H1 (cell line): ENCODE measurements around the gene ARHGAP28. TPM values are rescaled to one million over a fixed set of nuclear protein-coding genes. Genes with fewer than 3 reads are reported as not detected.

Experiments used
- CTCF ChIA-PET: fragments of 300-600 bp; sonication (Branson Sonifier 250); formaldehyde crosslinking; loops from one replicate; lab custom pipeline; 2021; ENCODE audit not compliant: partially characterized antibody; lab: Charles Lee
- POLR2A ChIA-PET: fragments of 300-600 bp; sonication (Branson Sonifier 250); formaldehyde crosslinking; loops from one replicate; lab custom pipeline; 2021; ENCODE audit warnings: inconsistent platforms; ENCODE audit not compliant: partially characterized antibody; lab: Charles Lee
- DNase-seq, 2 experiments: peaks; one replicate each; pipeline versions ENCODE4 v3.0.0 to v3.0.0-alpha.2; 2010 to 2022; ENCODE audit warnings: low spot score in 2 of 2, low read depth in 1 of 2, mixed read lengths in 1 of 2
- FAIRE-seq: peaks from 2 replicates; lab custom pipeline; 2011; peaks lifted over from hg19 to GRCh38; lab: Jason Lieb, UNC
- H2AFZ ChIP-seq: 2 replicates; pipeline ENCODE4 v1.8.1; 2012; ENCODE audit warnings: low read length, inconsistent platforms
- H2AK5ac ChIP-seq: 2 replicates; pipeline ENCODE4 v1.6.1; 2013; ENCODE audit warnings: low read depth, low read length
- H2BK120ac ChIP-seq: replicated peaks from 2 replicates; pipeline ENCODE3; 2013; ENCODE audit warnings: low read depth, low read length, inconsistent platforms
- H2BK12ac ChIP-seq: 2 replicates; pipeline ENCODE4 v1.6.1; 2013; ENCODE audit warnings: low read depth, low read length
- H2BK15ac ChIP-seq: 2 replicates; pipeline ENCODE4 v1.6.1; 2013; ENCODE audit warnings: low read length
- H2BK20ac ChIP-seq: 2 replicates; pipeline ENCODE4 v1.6.1; 2013; ENCODE audit warnings: low read length
- H2BK5ac ChIP-seq: 2 replicates; pipeline ENCODE4 v1.6.1; 2013; ENCODE audit warnings: low read depth, low read length
- H3K14ac ChIP-seq: 2 replicates; pipeline ENCODE4 v1.6.1; 2013; ENCODE audit warnings: inconsistent platforms; ENCODE audit not compliant: insufficient read length
- H3K18ac ChIP-seq: 2 replicates; pipeline ENCODE4 v1.6.1; 2013; ENCODE audit warnings: low read length; ENCODE audit errors: extremely low read depth
- H3K23ac ChIP-seq: 2 replicates; pipeline ENCODE4 v1.6.1; 2013; ENCODE audit warnings: inconsistent platforms; ENCODE audit not compliant: insufficient read length
- H3K23me2 ChIP-seq: 2 replicates; pipeline ENCODE4 v1.6.1; 2013; ENCODE audit warnings: low read depth, low read length
- H3K27ac ChIP-seq: 2 replicates; pipeline ENCODE4 v1.6.1; 2011; ENCODE audit warnings: low read depth, low read length, inconsistent platforms
- H3K27me3 ChIP-seq, 4 experiments: replicated peaks in 1 of 4; 1 replicate in 1 of 4; 2 replicates in 3 of 4; pipeline versions ENCODE4 v1.6.1 to v1.8.1; 2011 to 2013; ENCODE audit warnings: low read length in 3 of 4, mild to moderate bottlenecking in 3 of 4, inconsistent platforms in 2 of 4, mixed read lengths in 2 of 4, moderate library complexity in 1 of 4; ENCODE audit not compliant: control insufficient read depth in 3 of 4, insufficient read depth in 3 of 4; ENCODE audit errors: extremely low read depth in 1 of 4
- H3K36me3 ChIP-seq, 4 experiments: 2 replicates each; pipeline versions ENCODE4 v1.6.1 to v1.8.1; 2011 to 2013; ENCODE audit warnings: mild to moderate bottlenecking in 4 of 4, low read length in 3 of 4, moderate library complexity in 2 of 4, control low read depth in 1 of 4, inconsistent platforms in 1 of 4; ENCODE audit not compliant: insufficient read depth in 4 of 4, control insufficient read depth in 2 of 4
- H3K4ac ChIP-seq: replicated peaks from 2 replicates; pipeline ENCODE3; 2013; ENCODE audit warnings: low read length, low read depth, mixed read lengths, inconsistent platforms; ENCODE audit not compliant: insufficient read length
- H3K4me1 ChIP-seq, 4 experiments: replicated peaks in 1 of 4; 1 replicate in 1 of 4; 2 replicates in 3 of 4; pipeline versions ENCODE4 v1.6.1 to v1.8.1; 2011 to 2013; ENCODE audit warnings: low read length in 3 of 4, inconsistent platforms in 2 of 4, mixed read lengths in 1 of 4; ENCODE audit not compliant: insufficient read depth in 4 of 4, control insufficient read depth in 3 of 4
- H3K4me2 ChIP-seq, 2 experiments: 2 replicates each; pipeline versions ENCODE4 v1.6.1 to v1.8.1; 2011 to 2013; ENCODE audit warnings: low read depth in 2 of 2, low read length in 2 of 2, control low read depth in 1 of 2, inconsistent platforms in 1 of 2, mild to moderate bottlenecking in 1 of 2; ENCODE audit not compliant: insufficient read depth in 1 of 2
- H3K4me3 ChIP-seq, 4 experiments: fragments of 200-600, 300-600 bp in 1 of 4; sonication (generic), shearing (Covaris generic), sonication (Bioruptor Twin) in 1 of 4; 2 replicates each; pipeline versions ENCODE4 v1.5.1 to v1.8.1; 2011 to 2016; ENCODE audit warnings: low read length in 4 of 4, low read depth in 3 of 4, control low read depth in 2 of 4, inconsistent platforms in 2 of 4, mild to moderate bottlenecking in 2 of 4, mixed read lengths in 1 of 4, moderate library complexity in 1 of 4; ENCODE audit not compliant: insufficient read depth in 2 of 4; ENCODE audit errors: extremely low read depth in 1 of 4
- H3K56ac ChIP-seq: replicated peaks from 2 replicates; pipeline ENCODE3; 2013; ENCODE audit warnings: low read depth, mild to moderate bottlenecking, mixed read lengths, low read length, inconsistent platforms; ENCODE audit not compliant: insufficient read length
- H3K79me1 ChIP-seq: 2 replicates; pipeline ENCODE4 v1.6.1; 2013; ENCODE audit warnings: low read depth, low read length, control low read depth
- H3K79me2 ChIP-seq, 2 experiments: 2 replicates each; pipeline versions ENCODE4 v1.6.1 to v1.8.1; 2012 to 2013; ENCODE audit warnings: low read length in 2 of 2, mild to moderate bottlenecking in 2 of 2, inconsistent platforms in 1 of 2; ENCODE audit not compliant: insufficient read depth in 2 of 2, control insufficient read depth in 1 of 2
- H3K9ac ChIP-seq, 4 experiments: replicated peaks in 1 of 4; 1 replicate in 1 of 4; 2 replicates in 3 of 4; pipeline versions ENCODE4 v1.6.1 to v1.8.1; 2011 to 2013; ENCODE audit warnings: low read depth in 3 of 4, low read length in 3 of 4, control low read depth in 2 of 4, mild to moderate bottlenecking in 2 of 4, moderate library complexity in 2 of 4, inconsistent platforms in 1 of 4; ENCODE audit errors: extremely low read depth in 1 of 4
- H3K9me3 ChIP-seq, 2 experiments: 2 replicates each; pipeline versions ENCODE4 v1.6.1 to v1.8.1; 2012 to 2013; ENCODE audit warnings: mild to moderate bottlenecking in 2 of 2, moderate library complexity in 2 of 2, control low read depth in 1 of 2, inconsistent platforms in 1 of 2, low read depth in 1 of 2, low read length in 1 of 2, mixed read lengths in 1 of 2; ENCODE audit not compliant: insufficient read depth in 2 of 2
- H4K20me1 ChIP-seq, 2 experiments: replicated peaks in 1 of 2; 2 replicates each; pipeline versions ENCODE3 to v1.8.1; 2011 to 2013; ENCODE audit warnings: inconsistent platforms in 2 of 2, low read length in 2 of 2, mild to moderate bottlenecking in 1 of 2; ENCODE audit not compliant: insufficient read depth in 2 of 2, control insufficient read depth in 1 of 2
- H4K5ac ChIP-seq: 2 replicates; pipeline ENCODE4 v1.6.1; 2013; ENCODE audit warnings: low read length, low read depth, mixed read lengths, inconsistent platforms; ENCODE audit not compliant: insufficient read length
- H4K8ac ChIP-seq: 2 replicates; pipeline ENCODE4 v1.8.0; 2013; ENCODE audit warnings: mild to moderate bottlenecking, moderate library complexity, low read length, inconsistent platforms; ENCODE audit not compliant: insufficient read depth; ENCODE audit errors: extremely low read depth
- H4K91ac ChIP-seq: replicated peaks from 2 replicates; pipeline ENCODE3; 2013; ENCODE audit warnings: low read length, mixed read lengths, inconsistent platforms; ENCODE audit not compliant: insufficient read length
- ASH2L ChIP-seq: fragments of 200-600, 300-600 bp; sonication (generic); IDR thresholded peaks from one replicate; pipeline ENCODE4 v1.7.1; 2017; ENCODE audit warnings: low read length
- BACH1 ChIP-seq: IDR thresholded peaks from 2 replicates; pipeline ENCODE4 v1.6.1; 2012; ENCODE audit warnings: low read length, improper control_type of control experiment
- CBX5 ChIP-seq: fragments of 300-800, 300-1000 bp; sonication (generic); IDR thresholded peaks from 2 replicates; pipeline ENCODE4 v1.7.1; 2016; ENCODE audit warnings: antibody characterized with exemption, low read length, low read depth
- CTCF ChIP-seq, 3 experiments: IDR thresholded peaks; 1 replicate in 2 of 3; 2 replicates in 1 of 3; pipeline versions ENCODE4 v1.5.1 to v1.6.1; 2011; ENCODE audit warnings: low read length in 3 of 3, mild to moderate bottlenecking in 3 of 3, inconsistent platforms in 2 of 3, low read depth in 1 of 3, moderate library complexity in 1 of 3; ENCODE audit not compliant: insufficient read depth in 1 of 3; ENCODE audit errors: control extremely low read depth in 1 of 3
- HDAC6 ChIP-seq: IDR thresholded peaks from one replicate; pipeline ENCODE4 v1.7.1; 2012; ENCODE audit warnings: low read depth, mild to moderate bottlenecking, inconsistent platforms, low read length, moderate library complexity
- JUND ChIP-seq: IDR thresholded peaks from 2 replicates; pipeline ENCODE4 v1.6.1; 2011; ENCODE audit warnings: mild to moderate bottlenecking, improper control_type of control experiment, low read length
- NRF1 ChIP-seq: IDR thresholded peaks from 2 replicates; pipeline ENCODE4 v1.6.1; 2011; ENCODE audit warnings: mild to moderate bottlenecking, low read depth, low read length, improper control_type of control experiment
- POLR2A ChIP-seq, 2 experiments: IDR thresholded peaks; 1 replicate in 1 of 2; 2 replicates in 1 of 2; pipeline ENCODE4 v1.6.1; 2011; ENCODE audit warnings: low read depth in 2 of 2, low read length in 2 of 2, mild to moderate bottlenecking in 2 of 2; ENCODE audit errors: control extremely low read depth in 1 of 2
- POLR2AphosphoS5 ChIP-seq: IDR thresholded peaks from 2 replicates; pipeline ENCODE4 v1.6.1; 2011; ENCODE audit warnings: low read depth, low read length
- RBBP5 ChIP-seq: IDR thresholded peaks from 2 replicates; pipeline ENCODE4 v1.7.1; 2012; ENCODE audit warnings: low read depth, mild to moderate bottlenecking, inconsistent platforms, low read length, moderate library complexity, borderline replicate concordance
- SIX5 ChIP-seq: IDR thresholded peaks from 2 replicates; pipeline ENCODE4 v1.6.1; 2011; ENCODE audit warnings: mild to moderate bottlenecking, low read depth, low read length
- SRF ChIP-seq: IDR thresholded peaks from 2 replicates; pipeline ENCODE4 v1.6.1; 2011; ENCODE audit warnings: mild to moderate bottlenecking, low read depth, low read length, moderate library complexity
- YY1 ChIP-seq: IDR thresholded peaks from 2 replicates; pipeline ENCODE4 v1.6.1; 2011; ENCODE audit warnings: low read depth, mild to moderate bottlenecking, low read length
- WGBS, 2 experiments: shearing (Covaris generic) in 1 of 2; methylation state at CpG; one replicate each; pipeline versions ENCODE4 v1.1.6 to v1.1.7; 2013 to 2015; ENCODE audit warnings: low lambda C conversion rate in 2 of 2, mixed read lengths in 2 of 2, inconsistent platforms in 1 of 2, low coverage in 1 of 2, missing lambda C conversion rate in 1 of 2; ENCODE audit not compliant: insufficient replicate concordance in 2 of 2, insufficient coverage in 1 of 2, insufficient read length in 1 of 2; ENCODE audit errors: extremely low coverage in 1 of 2, missing lambda C conversion rate in 1 of 2; 5-methylcytosine and 5-hydroxymethylcytosine counted together
- polyA plus RNA-seq, 7 experiments: library from polyadenylated mRNA; depleted of rRNA in 3 of 7; stranded (reverse) in 5 of 7; unstranded in 2 of 7; fragments of >200 nt in 5 of 7; fragments of 200-250 nt in 2 of 7; gene quantifications; 1 replicate in 5 of 7; 2 replicates in 1 of 7; 4 replicates in 1 of 7; pipeline versions ENCODE4 v1.2.1 to v1.2.3, GENCODE V29; 2011 to 2013; ENCODE audit warnings: missing spikeins in 2 of 7, mixed read lengths in 2 of 7
- total RNA-seq: library from RNA; stranded (reverse); fragmentation: NEBNext Ultra II Directional; extraction: Animal tissue kit (Norgen Biotek cat#: 25700); gene quantifications from 2 replicates; pipeline ENCODE4 v1.2.1, GENCODE V29; 2021

The ARHGAP28 gene
- total and polyA plus RNA-seq, 2 of the 8 experiments (the other 6 are each of a cell fraction or from before 2014, with no cell fraction given): 2.9 to 14.4 TPM

- Histone ChIP-seq H4K91ac (no peak overlapping the region), H2BK5ac (no peak overlapping the region), H3K36me3 (no peaks in the 10 kb centered on the region; a peak in 1 of 8 replicates), H3K4me3 (no peak overlapping the region), H3K9ac (no peak overlapping the region), H3K79me1 (no peaks in the 10 kb centered on the region), H3K9me3 (no peaks in the 10 kb centered on the region), H3K4me1 (no peaks in the 10 kb centered on the region; a peak in 2 of 7 replicates), H2BK12ac (no peak overlapping the region), H3K56ac (no peak overlapping the region), H4K20me1 (no peaks in the 10 kb centered on the region), H3K23ac (no peak overlapping the region), H2AK5ac (no peak overlapping the region), H2AFZ (peak overlapping the region; percentile 0; the same call in 1 of the 2 replicates), H4K8ac (no peak overlapping the region), H3K27me3 (no peaks in the 10 kb centered on the region), H3K4ac (no peak overlapping the region), H3K4me2 (no peak overlapping the region), H4K5ac (no peak overlapping the region), H3K79me2 (no peaks in the 10 kb centered on the region), H3K27ac (no peak overlapping the region), H3K23me2 (no peaks in the 10 kb centered on the region), H2BK20ac (no peak overlapping the region), H2BK120ac (no peak overlapping the region), H3K18ac (no peak overlapping the region), H2BK15ac (no peak overlapping the region), H3K14ac (no peak overlapping the region)
- CTCF ChIA-PET: interaction anchor here (1.1 kb wide), 1 partner anchor 215 kb away, joined by 4 read pairs; no protein-coding TSS in a partner anchor
- FAIRE-seq: no peak
- POLR2A ChIA-PET: no interaction called here
- 28% methylated on average over 2 of the region's 2 CpGs; no CpG with 5 or more reads in 1 of the 2 experiments for WGBS, 2 experiments
- DNase-seq: no peak
- TF ChIP-seq NRF1 (no peak), BACH1 (no peak), SIX5 (no peak), POLR2A (IDR thresholded peaks at IDR 0.05; ENCODE audit: control extremely low read depth in 1 of 2, low read depth in 2 of 2, low read length in 2 of 2) (no peak), HDAC6 (no peak), SRF (no peak), POLR2AphosphoS5 (no peak), CBX5 (no peak), ASH2L (no peak), CTCF (IDR thresholded peaks at IDR 0.05; ENCODE audit: control extremely low read depth in 1 of 3, insufficient read depth in 1 of 3, low read depth in 1 of 3, low read length in 3 of 3) (no peak), RBBP5 (no peak), YY1 (no peak), JUND (no peak)
Measured at GRCh38 chr18:6759579-6759978, 30.1 kb downstream of the ARHGAP28 start.
